ENCODE measurements around the gene POLR3E.

Gene POLR3E

GRCh38 chr16:22352723-22353122 lies 55.5 kb downstream of the POLR3E start:
- Histone ChIP-seq H2BK12ac (ENCODE audit: low read length in 2 of 2) (no peak overlapping the region), H4K8ac (ENCODE audit: low read length) (no peak overlapping the region), H2BK5ac (ENCODE audit: low read depth, low read length, poor library complexity, severe bottlenecking) (peak overlapping the region; percentile 67), H2BK15ac (ENCODE audit: low read depth, poor library complexity, severe bottlenecking) (no peak overlapping the region), H3K18ac (ENCODE audit: low read depth in 1 of 2, low read length in 2 of 2) (no peak overlapping the region), H3K9me3 (ENCODE audit: control insufficient read depth, low read length) (no peaks in the 10 kb centered on the region), H3K79me1 (replicated peaks; ENCODE audit: low read length, poor library complexity, severe bottlenecking) (peaks cover 16% of the 10 kb centered on the region), H2AK5ac (ENCODE audit: low read length, severe bottlenecking) (peak overlapping the region; percentile 76), H3K36me3 (ENCODE audit: control insufficient read depth in 1 of 2, insufficient read depth in 2 of 2, low read depth in 1 of 2, low read length in 2 of 2) (peaks cover 27 to 66% of the 10 kb centered on the region in 2 experiments), H3K14ac (ENCODE audit: low read length in 2 of 2) (no peak overlapping the region), H3K4me1 (ENCODE audit: control insufficient read depth, insufficient read depth, low read depth, low read length) (peaks cover 7% of the 10 kb centered on the region), H2AFZ (ENCODE audit: low read depth, low read length) (no peak overlapping the region), H3K27ac (ENCODE audit: low read length, poor library complexity, severe bottlenecking) (peak overlapping the region; percentile 91), H3K9ac (ENCODE audit: low read length) (peak overlapping the region; percentile 16), H4K91ac (ENCODE audit: low read length) (no peak overlapping the region), H2BK120ac (ENCODE audit: low read depth, low read length) (no peak overlapping the region), H3K27me3 (ENCODE audit: control insufficient read depth in 1 of 2, insufficient read depth in 1 of 2, low read length in 2 of 2) (no peaks in the 10 kb centered on the region), H3K4me3 (ENCODE audit: insufficient read depth in 1 of 2, low read depth in 1 of 2, low read length in 2 of 2) (no peak overlapping the region), H3K4ac (ENCODE audit: low read depth in 1 of 2, low read length in 2 of 2) (no peak overlapping the region), H3K23ac (ENCODE audit: low read length in 2 of 2) (no peak overlapping the region), H3K4me2 (ENCODE audit: low read length, poor library complexity, severe bottlenecking) (no peak overlapping the region)
- no peak for DNase-seq
- 100% methylated on average over 3 of the region's 5 CpGs for WGBS

DNA sequence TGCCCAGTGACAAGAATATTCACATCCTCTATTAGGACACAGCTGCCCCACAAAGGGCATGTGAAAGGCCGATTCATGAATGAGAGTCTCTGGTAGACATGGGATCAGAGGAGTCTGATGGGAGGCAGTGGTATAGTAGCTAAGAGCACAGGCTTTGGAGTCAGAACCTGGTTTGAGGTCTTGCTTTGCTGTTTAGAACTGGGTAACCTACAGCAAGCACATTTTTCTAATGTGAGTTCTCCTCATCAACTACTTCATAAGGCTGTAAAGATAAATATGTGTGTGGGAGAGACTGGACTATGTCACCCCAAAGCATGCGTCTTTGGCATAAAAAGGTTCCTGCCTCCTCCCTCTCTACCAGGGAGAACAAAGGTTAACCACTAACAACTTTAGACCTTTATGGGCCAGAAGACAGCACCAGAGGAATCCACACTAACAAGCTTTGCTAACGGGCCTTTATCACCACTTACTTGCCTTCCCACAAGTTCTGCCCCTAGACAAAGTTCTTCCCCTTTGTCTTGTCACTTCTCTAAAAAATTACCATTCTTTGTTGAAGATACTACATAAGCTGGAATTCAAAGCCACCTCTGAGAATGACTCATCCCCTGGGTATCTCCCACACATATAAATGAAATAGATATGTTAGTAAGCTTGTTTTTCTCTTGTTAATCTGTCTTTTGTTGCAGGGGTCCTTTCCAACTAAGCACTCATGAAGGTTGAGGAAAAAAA lies 56.1 kb downstream of the POLR3E start:
- Histone ChIP-seq H2AFZ (ENCODE audit: low read depth, low read length) (no peak overlapping the region), H3K27ac (ENCODE audit: low read length, poor library complexity, severe bottlenecking) (peak overlapping the region; percentile 91), H3K4me1 (ENCODE audit: control insufficient read depth, insufficient read depth, low read depth, low read length) (peaks cover 7% of the 10 kb centered on the region), H2BK5ac (ENCODE audit: low read depth, low read length, poor library complexity, severe bottlenecking) (peak overlapping the region; percentile 48), H3K4ac (ENCODE audit: low read depth in 1 of 2, low read length in 2 of 2) (no peak overlapping the region), H3K9ac (ENCODE audit: low read length) (peak overlapping the region; percentile 16), H2AK5ac (ENCODE audit: low read length, severe bottlenecking) (peak overlapping the region; percentile 68), H3K27me3 (ENCODE audit: control insufficient read depth in 1 of 2, insufficient read depth in 1 of 2, low read length in 2 of 2) (no peaks in the 10 kb centered on the region), H2BK15ac (ENCODE audit: low read depth, poor library complexity, severe bottlenecking) (no peak overlapping the region), H3K4me3 (ENCODE audit: insufficient read depth in 1 of 2, low read depth in 1 of 2, low read length in 2 of 2) (no peak overlapping the region), H2BK12ac (ENCODE audit: low read length in 2 of 2) (no peak overlapping the region), H3K4me2 (ENCODE audit: low read length, poor library complexity, severe bottlenecking) (peak overlapping the region; percentile 27), H3K23ac (ENCODE audit: low read length in 2 of 2) (no peak overlapping the region), H3K18ac (ENCODE audit: low read depth in 1 of 2, low read length in 2 of 2) (no peak overlapping the region), H2BK120ac (ENCODE audit: low read depth, low read length) (no peak overlapping the region), H3K79me1 (replicated peaks; ENCODE audit: low read length, poor library complexity, severe bottlenecking) (peaks cover 14% of the 10 kb centered on the region), H4K91ac (ENCODE audit: low read length) (no peak overlapping the region), H3K9me3 (ENCODE audit: control insufficient read depth, low read length) (no peaks in the 10 kb centered on the region), H3K14ac (ENCODE audit: low read length in 2 of 2) (no peak overlapping the region), H3K36me3 (ENCODE audit: control insufficient read depth in 1 of 2, insufficient read depth in 2 of 2, low read depth in 1 of 2, low read length in 2 of 2) (peaks cover 21 to 65% of the 10 kb centered on the region in 2 experiments), H4K8ac (ENCODE audit: low read length) (no peak overlapping the region)
- WGBS = 27% methylated on average over 2 of the region's 3 CpGs
- peak; percentile 76 for DNase-seq

- Histone ChIP-seq H2AFZ (ENCODE audit: low read depth, low read length) (no peak overlapping the region), H3K27ac (ENCODE audit: low read length, poor library complexity, severe bottlenecking) (peak overlapping the region; percentile 91), H4K8ac (ENCODE audit: low read length) (no peak overlapping the region), H3K9ac (ENCODE audit: low read length) (peak overlapping the region; percentile 16), H2AK5ac (ENCODE audit: low read length, severe bottlenecking) (no peak overlapping the region), H3K4me3 (ENCODE audit: insufficient read depth in 1 of 2, low read depth in 1 of 2, low read length in 2 of 2) (no peak overlapping the region), H3K4me2 (ENCODE audit: low read length, poor library complexity, severe bottlenecking) (peak overlapping the region; percentile 9), H3K23ac (ENCODE audit: low read length in 2 of 2) (no peak overlapping the region), H3K79me1 (replicated peaks; ENCODE audit: low read length, poor library complexity, severe bottlenecking) (peaks cover 11% of the 10 kb centered on the region), H2BK15ac (ENCODE audit: low read depth, poor library complexity, severe bottlenecking) (no peak overlapping the region), H3K27me3 (ENCODE audit: control insufficient read depth in 1 of 2, insufficient read depth in 1 of 2, low read length in 2 of 2) (no peaks in the 10 kb centered on the region), H3K18ac (ENCODE audit: low read depth in 1 of 2, low read length in 2 of 2) (no peak overlapping the region), H3K14ac (ENCODE audit: low read length in 2 of 2) (peak overlapping the region in 1 of 2 experiments; percentile 11), H3K4ac (ENCODE audit: low read depth in 1 of 2, low read length in 2 of 2) (no peak overlapping the region), H2BK5ac (ENCODE audit: low read depth, low read length, poor library complexity, severe bottlenecking) (peak overlapping the region; percentile 49), H2BK120ac (ENCODE audit: low read depth, low read length) (no peak overlapping the region), H3K36me3 (ENCODE audit: control insufficient read depth in 1 of 2, insufficient read depth in 2 of 2, low read depth in 1 of 2, low read length in 2 of 2) (peaks cover 20 to 58% of the 10 kb centered on the region in 2 experiments), H3K9me3 (ENCODE audit: control insufficient read depth, low read length) (no peaks in the 10 kb centered on the region), H4K91ac (ENCODE audit: low read length) (no peak overlapping the region), H3K4me1 (ENCODE audit: control insufficient read depth, insufficient read depth, low read depth, low read length) (peaks cover 7% of the 10 kb centered on the region), H2BK12ac (ENCODE audit: low read length in 2 of 2) (no peak overlapping the region)
- WGBS = 76% methylated on average over 4 of the region's 5 CpGs
- DNase-seq = no peak
These were observed 56.8 kb downstream of the POLR3E start for GRCh38 chr16:22353933-22354541.

DNA sequence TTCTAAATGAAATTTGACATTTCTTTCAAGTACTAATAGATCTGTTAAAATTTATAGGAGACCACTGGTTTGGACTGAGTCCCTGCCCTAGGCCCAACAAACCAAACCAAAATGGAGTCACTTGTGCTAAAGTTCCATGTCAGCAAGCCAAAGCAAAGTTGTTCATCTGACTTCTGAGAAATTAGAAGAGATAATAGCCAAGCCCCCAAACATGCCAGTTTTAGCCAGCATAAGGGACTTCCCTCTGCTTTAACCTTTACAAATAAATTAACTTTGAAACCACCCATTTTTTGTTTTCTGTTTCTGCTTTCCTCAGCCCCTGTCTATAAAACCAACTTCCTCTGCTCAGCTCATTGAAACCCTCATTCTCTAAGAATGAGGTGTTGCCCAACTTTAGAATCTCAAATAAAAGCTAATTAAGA lies 58.3 kb downstream of the POLR3E start:
- no peak overlapping the region for H3K4me2 ChIP-seq (ENCODE audit: low read length, poor library complexity, severe bottlenecking)
- H3K36me3 ChIP-seq (ENCODE audit: control insufficient read depth in 1 of 2, insufficient read depth in 2 of 2, low read depth in 1 of 2, low read length in 2 of 2) = peaks cover 10 to 56% of the 10 kb centered on the region in 2 experiments
- no peak for DNase-seq
- H3K4me1 ChIP-seq (ENCODE audit: control insufficient read depth, insufficient read depth, low read depth, low read length) = peaks cover 9% of the 10 kb centered on the region
- H3K27ac ChIP-seq (ENCODE audit: low read length, poor library complexity, severe bottlenecking) = no peak overlapping the region
- no peak overlapping the region for H2AFZ ChIP-seq (ENCODE audit: low read depth, low read length)
- no peak overlapping the region for H2BK12ac ChIP-seq (ENCODE audit: low read length in 2 of 2)
- H3K27me3 ChIP-seq (ENCODE audit: control insufficient read depth in 1 of 2, insufficient read depth in 1 of 2, low read length in 2 of 2) = no peaks in the 10 kb centered on the region
- no peak overlapping the region for H2BK120ac ChIP-seq (ENCODE audit: low read depth, low read length)
- no peak overlapping the region for H3K9ac ChIP-seq (ENCODE audit: low read length)
- H3K9me3 ChIP-seq (ENCODE audit: control insufficient read depth, low read length) = no peaks in the 10 kb centered on the region
- H2BK15ac ChIP-seq (ENCODE audit: low read depth, poor library complexity, severe bottlenecking) = no peak overlapping the region
- no peak overlapping the region for H4K91ac ChIP-seq (ENCODE audit: low read length)
- H3K18ac ChIP-seq (ENCODE audit: low read depth in 1 of 2, low read length in 2 of 2) = no peak overlapping the region
- H2BK5ac ChIP-seq (ENCODE audit: low read depth, low read length, poor library complexity, severe bottlenecking) = no peak overlapping the region
- H4K8ac ChIP-seq (ENCODE audit: low read length) = no peak overlapping the region
- H3K4me3 ChIP-seq (ENCODE audit: insufficient read depth in 1 of 2, low read depth in 1 of 2, low read length in 2 of 2) = no peak overlapping the region
- H2AK5ac ChIP-seq (ENCODE audit: low read length, severe bottlenecking) = no peak overlapping the region
- H3K23ac ChIP-seq (ENCODE audit: low read length in 2 of 2) = no peak overlapping the region
- peaks cover 5% of the 10 kb centered on the region for H3K79me1 ChIP-seq (replicated peaks; ENCODE audit: low read length, poor library complexity, severe bottlenecking)
- H3K4ac ChIP-seq (ENCODE audit: low read depth in 1 of 2, low read length in 2 of 2) = no peak overlapping the region
- H3K14ac ChIP-seq (ENCODE audit: low read length in 2 of 2) = no peak overlapping the region
